Measurements from ENCODE around the gene AGBL1. TPM values are rescaled to one million over a fixed set of nuclear protein-coding genes. Genes with fewer than 3 reads are reported as not detected.

AGBL1 gene
- total and polyA plus RNA-seq, 4 donors, result not detected

GRCh38 chr15:86061581-86061980 lies 18.1 kb upstream of the AGBL1 start:
- Histone ChIP-seq H3K36me3 (ENCODE audit: control insufficient read depth in 4 of 4, insufficient read depth in 3 of 4, low read depth in 1 of 4, low read length in 3 of 4) (no peaks in the 10 kb centered on the region), H3K9ac (ENCODE audit: low read depth in 1 of 2, low read length in 2 of 2) (no peak overlapping the region), H3K27me3 (ENCODE audit: control insufficient read depth in 4 of 4, insufficient read depth in 4 of 4, low read length in 3 of 4) (no peaks in the 10 kb centered on the region), H3K4me1 (ENCODE audit: control insufficient read depth in 4 of 4, insufficient read depth in 4 of 4, low read length in 3 of 4) (no peaks in the 10 kb centered on the region), H3K27ac (ENCODE audit: low read depth in 1 of 2, low read length in 2 of 2) (no peak overlapping the region), H3K4me3 (ENCODE audit: low read depth in 1 of 3, low read length in 3 of 3) (no peak overlapping the region), H3K9me3 (ENCODE audit: control insufficient read depth in 4 of 4, low read length in 3 of 4) (no peaks in the 10 kb centered on the region)
- no peak for TF ChIP-seq FOXA2 (IDR thresholded peaks at IDR 0.05)
- no peak for TF ChIP-seq HNF4G (IDR thresholded peaks at IDR 0.05)
- TF ChIP-seq RXRA (IDR thresholded peaks at IDR 0.05), result no peak
- no peak for TF ChIP-seq NR2F2 (IDR thresholded peaks at IDR 0.05)
- no peak for TF ChIP-seq REST (IDR thresholded peaks at IDR 0.05)
- TF ChIP-seq HNF4A (conservative IDR thresholded peaks at IDR 0.05), result no peak
- TF ChIP-seq TAF1 (conservative IDR thresholded peaks at IDR 0.05), result no peak
- TF ChIP-seq GABPA (IDR thresholded peaks at IDR 0.05 in 1 of 2, conservative IDR thresholded peaks at IDR 0.05 in 1 of 2), result no peak
- TF ChIP-seq YY1 (IDR thresholded peaks at IDR 0.05), result no peak
- TF ChIP-seq, protein P1, sequence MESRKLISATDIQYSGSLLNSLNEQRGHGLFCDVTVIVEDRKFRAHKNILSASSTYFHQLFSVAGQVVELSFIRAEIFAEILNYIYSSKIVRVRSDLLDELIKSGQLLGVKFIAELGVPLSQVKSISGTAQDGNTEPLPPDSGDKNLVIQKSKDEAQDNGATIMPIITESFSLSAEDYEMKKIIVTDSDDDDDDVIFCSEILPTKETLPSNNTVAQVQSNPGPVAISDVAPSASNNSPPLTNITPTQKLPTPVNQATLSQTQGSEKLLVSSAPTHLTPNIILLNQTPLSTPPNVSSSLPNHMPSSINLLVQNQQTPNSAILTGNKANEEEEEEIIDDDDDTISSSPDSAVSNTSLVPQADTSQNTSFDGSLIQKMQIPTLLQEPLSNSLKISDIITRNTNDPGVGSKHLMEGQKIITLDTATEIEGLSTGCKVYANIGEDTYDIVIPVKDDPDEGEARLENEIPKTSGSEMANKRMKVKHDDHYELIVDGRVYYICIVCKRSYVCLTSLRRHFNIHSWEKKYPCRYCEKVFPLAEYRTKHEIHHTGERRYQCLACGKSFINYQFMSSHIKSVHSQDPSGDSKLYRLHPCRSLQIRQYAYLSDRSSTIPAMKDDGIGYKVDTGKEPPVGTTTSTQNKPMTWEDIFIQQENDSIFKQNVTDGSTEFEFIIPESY (IDR thresholded peaks at IDR 0.05), result no peak
- no peak for TF ChIP-seq CTCF (IDR thresholded peaks at IDR 0.05; ENCODE audit: low read depth, low read length, missing input control)
- DNase-seq (ENCODE audit: low spot score), result no peak
- WGBS, result 93% methylated on average over 12 of the region's 12 CpGs

- H3K36me3 ChIP-seq (ENCODE audit: control insufficient read depth in 4 of 4, insufficient read depth in 3 of 4, low read depth in 1 of 4, low read length in 3 of 4), result no peaks in the 10 kb centered on the region
- no peak overlapping the region for H3K4me3 ChIP-seq (ENCODE audit: low read depth in 1 of 3, low read length in 3 of 3)
- no peaks in the 10 kb centered on the region for H3K4me1 ChIP-seq (ENCODE audit: control insufficient read depth in 4 of 4, insufficient read depth in 4 of 4, low read length in 3 of 4)
- no peaks in the 10 kb centered on the region for H3K9me3 ChIP-seq (ENCODE audit: control insufficient read depth in 4 of 4, low read length in 3 of 4)
- H3K9ac ChIP-seq (ENCODE audit: low read depth in 1 of 2, low read length in 2 of 2), result no peak overlapping the region
- DNase-seq (ENCODE audit: low spot score), result no peak
- WGBS, result 85% methylated on average over 10 of the region's 10 CpGs
- TF ChIP-seq, protein P2, sequence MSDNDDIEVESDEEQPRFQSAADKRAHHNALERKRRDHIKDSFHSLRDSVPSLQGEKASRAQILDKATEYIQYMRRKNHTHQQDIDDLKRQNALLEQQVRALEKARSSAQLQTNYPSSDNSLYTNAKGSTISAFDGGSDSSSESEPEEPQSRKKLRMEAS (IDR thresholded peaks at IDR 0.05), result no peak
- TF ChIP-seq JUND (IDR thresholded peaks at IDR 0.05), result no peak
- TF ChIP-seq REST (IDR thresholded peaks at IDR 0.05), result no peak
- TF ChIP-seq SP1 (IDR thresholded peaks at IDR 0.05), result no peak
- no peak for TF ChIP-seq GABPA (IDR thresholded peaks at IDR 0.05 in 1 of 2, conservative IDR thresholded peaks at IDR 0.05 in 1 of 2)
- TF ChIP-seq, protein P1 (IDR thresholded peaks at IDR 0.05), result no peak
- no peaks in the 10 kb centered on the region for H3K27me3 ChIP-seq (ENCODE audit: control insufficient read depth in 4 of 4, insufficient read depth in 4 of 4, low read length in 3 of 4)
- H3K27ac ChIP-seq (ENCODE audit: low read depth in 1 of 2, low read length in 2 of 2), result no peak overlapping the region
These were observed 16.9 kb upstream of the AGBL1 start for GRCh38 chr15:86062646-86063243.
